GM23338 (cell line): ENCODE results near the gene SCN9A. TPM values are rescaled to one million over a fixed set of nuclear protein-coding genes. Genes with fewer than 3 reads are reported as not detected.
A peak's percentile ranks its signal among the peaks of the same experiment; 100 is the strongest.

Experiments used
- ATAC-seq: fragments of 200-7000 bp; cut with Tn5 transposase; 3 replicates; pipeline ENCODE4 v1.9.1; 2020
- DNase-seq: peaks from one replicate; pipeline ENCODE4 v3.0.0-alpha.2; 2015; ENCODE audit warnings: low spot score
- H2AFZ ChIP-seq: fragments of 200-600 bp; sonication (generic); 2 replicates; pipeline ENCODE4 v1.8.0; 2016; ENCODE audit warnings: antibody characterized with exemption, mild to moderate bottlenecking, moderate library complexity
- H3F3A ChIP-seq: fragments of 200-600 bp; sonication (generic); replicated peaks from 2 replicates; pipeline ENCODE4 v1.8.0; 2017; ENCODE audit warnings: antibody characterized with exemption, mixed run types, low read depth
- H3K27ac ChIP-seq: fragments of 200-600 bp; sonication (generic); 2 replicates; pipeline ENCODE4 v1.6.1; 2016; ENCODE audit warnings: low read depth
- H3K27me3 ChIP-seq: fragments of 200-600 bp; sonication (generic); 2 replicates; pipeline ENCODE4 v1.8.0; 2016; ENCODE audit warnings: mild to moderate bottlenecking, mixed run types, moderate library complexity; ENCODE audit not compliant: insufficient read depth
- H3K36me3 ChIP-seq: fragments of 200-600 bp; sonication (generic); 2 replicates; pipeline ENCODE4 v1.8.0; 2016; ENCODE audit warnings: mild to moderate bottlenecking; ENCODE audit not compliant: insufficient read depth
- H3K4me1 ChIP-seq: fragments of 200-600 bp; sonication (generic); 2 replicates; pipeline ENCODE4 v1.8.0; 2016; ENCODE audit warnings: mild to moderate bottlenecking, moderate library complexity; ENCODE audit not compliant: insufficient read depth
- H3K4me2 ChIP-seq: fragments of 200-600 bp; sonication (generic); 2 replicates; pipeline ENCODE4 v1.7.1; 2017; ENCODE audit warnings: mixed run types
- H3K4me3 ChIP-seq: fragments of 200-600 bp; sonication (generic); 2 replicates; pipeline ENCODE4 v1.6.1; 2016; ENCODE audit warnings: mixed run types
- H3K79me2 ChIP-seq: fragments of 200-600 bp; sonication (generic); replicated peaks from 2 replicates; pipeline ENCODE4 v1.8.0; 2017; ENCODE audit warnings: mild to moderate bottlenecking; ENCODE audit not compliant: insufficient read depth
- H3K9me2 ChIP-seq: fragments of 200-600 bp; sonication (generic); 2 replicates; pipeline ENCODE4 v1.8.0; 2017; ENCODE audit not compliant: insufficient read depth
- H4K20me1 ChIP-seq: fragments of 200-600 bp; sonication (generic); replicated peaks from 2 replicates; pipeline ENCODE4 v1.8.0; 2017; ENCODE audit warnings: mild to moderate bottlenecking; ENCODE audit not compliant: insufficient read depth
- H3K27ac Mint-ChIP-seq: 2 replicates; pipeline ENCODE4 v1.8.0; 2020; ENCODE audit warnings: inconsistent platforms, mild to moderate bottlenecking, moderate library complexity, mixed read lengths
- H3K27me3 Mint-ChIP-seq: 3 replicates; pipeline ENCODE4 v1.8.0; 2022; ENCODE audit warnings: low read depth, mild to moderate bottlenecking, moderate library complexity, mixed read lengths, inconsistent platforms; ENCODE audit not compliant: insufficient read depth, poor library complexity
- H3K36me3 Mint-ChIP-seq: 3 replicates; pipeline ENCODE4 v1.8.0; 2021; ENCODE audit warnings: low read depth, mild to moderate bottlenecking, inconsistent platforms, moderate library complexity, mixed read lengths
- H3K4me1 Mint-ChIP-seq: 3 replicates; pipeline ENCODE4 v1.8.0; 2020; ENCODE audit warnings: mild to moderate bottlenecking, inconsistent platforms, mixed read lengths
- H3K4me3 Mint-ChIP-seq: 3 replicates; pipeline ENCODE4 v1.8.0; 2021; ENCODE audit warnings: moderate library complexity, mild to moderate bottlenecking, inconsistent platforms, mixed read lengths
- H3K9me3 Mint-ChIP-seq: 3 replicates; pipeline ENCODE4 v1.8.0; 2020; ENCODE audit warnings: moderate library complexity, mild to moderate bottlenecking, inconsistent platforms, mixed read lengths
- CREB1 ChIP-seq: fragments of 250-450 bp; sonication (Bioruptor Pico); IDR thresholded peaks from 2 replicates; pipeline ENCODE4 v1.5.0; 2020; ENCODE audit warnings: low read depth, mild to moderate bottlenecking, moderate library complexity
- ETS1 ChIP-seq: IDR thresholded peaks from 2 replicates; pipeline ENCODE4 v1.6.1; 2016; ENCODE audit warnings: antibody characterized with exemption
- EZH2 ChIP-seq: fragments of 200-600 bp; sonication (generic); IDR thresholded peaks from one replicate; pipeline ENCODE4 v1.8.0; 2017; ENCODE audit warnings: antibody characterized with exemption, mild to moderate bottlenecking, low read depth; ENCODE audit not compliant: unreplicated experiment
- EZH2phosphoT487 ChIP-seq: fragments of 200-600 bp; sonication (generic); IDR thresholded peaks from one replicate; pipeline ENCODE4 v1.8.1; 2018; ENCODE audit warnings: antibody characterized with exemption; ENCODE audit not compliant: unreplicated experiment
- JUNB ChIP-seq: IDR thresholded peaks from one replicate; pipeline ENCODE4 v1.6.1; 2016; ENCODE audit warnings: antibody characterized with exemption; ENCODE audit not compliant: unreplicated experiment
- POLR2AphosphoS5 ChIP-seq: IDR thresholded peaks from 2 replicates; pipeline ENCODE4 v1.6.1; 2016; ENCODE audit warnings: antibody characterized with exemption, low read depth
- ZNF114 ChIP-seq: fragments of 250-450 bp; sonication (Bioruptor Pico); IDR thresholded peaks from 2 replicates; pipeline ENCODE4 v1.5.0; 2020; ENCODE audit warnings: mild to moderate bottlenecking, moderate library complexity
- ZNF331 ChIP-seq: fragments of 250-450 bp; sonication (Bioruptor Pico); IDR thresholded peaks from 2 replicates; pipeline ENCODE4 v1.5.0; 2020; ENCODE audit warnings: low read depth, mild to moderate bottlenecking, moderate library complexity
- polyA plus RNA-seq: library from polyadenylated mRNA; unstranded; fragments of >200 nt; fragmentation: Nextera tagmentation; extraction: Ambion mirVana; gene quantifications from 2 replicates; pipeline ENCODE4 v1.2.1, GENCODE V29; 2016
- total RNA-seq: library from RNA; depleted of rRNA; stranded (reverse); fragments of >200 nt; shearing (Covaris generic); gene quantifications from 2 replicates; pipeline ENCODE4 v1.2.3, GENCODE V29; 2014
- TF ChIP-seq, protein P1 (sequence below), 2 experiments: fragments of 200-600 bp in 1 of 2; sonication (generic) in 1 of 2; conservative IDR thresholded peaks; 2 replicates each; pipeline versions ENCODE4 v1.5.1 to v1.6.1; 2016 to 2017; ENCODE audit warnings: antibody characterized with exemption in 2 of 2, low read depth in 2 of 2, mild to moderate bottlenecking in 2 of 2, moderate library complexity in 1 of 2
- TF ChIP-seq, protein P2 (sequence below): IDR thresholded peaks from one replicate; pipeline ENCODE4 v1.6.1; 2018; ENCODE audit warnings: antibody characterized with exemption; ENCODE audit not compliant: unreplicated experiment

SCN9A gene
- total and polyA plus RNA-seq, 2 experiments from 2014 or later: 8.8 to 9.5 TPM

DNA sequence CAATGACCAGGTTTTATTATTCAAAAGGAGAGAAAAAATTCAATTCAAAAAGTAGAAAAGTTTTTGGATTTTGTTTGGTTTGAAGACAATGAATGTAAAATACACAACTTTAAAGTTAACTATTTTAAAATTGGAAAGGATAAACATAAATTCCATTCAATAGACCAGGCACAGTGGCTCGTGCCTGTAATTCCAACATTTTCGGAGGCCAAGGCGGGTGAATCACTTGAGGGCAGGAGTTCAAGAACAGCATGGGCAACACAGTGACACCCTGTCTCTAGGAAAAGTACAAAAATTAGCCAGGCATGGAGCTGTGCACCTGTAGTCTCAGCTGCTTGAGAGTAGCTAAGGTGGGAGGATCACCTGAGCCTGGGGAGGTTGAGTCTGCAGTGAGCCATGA lies 54.7 kb downstream of the SCN9A start:
- H3K4me3 Mint-ChIP-seq: no peak overlapping the region
- H3K36me3 ChIP-seq: no peaks in the 10 kb centered on the region
- no peak overlapping the region for H3K27ac Mint-ChIP-seq
- no peaks in the 10 kb centered on the region for H3K36me3 Mint-ChIP-seq
- H3K27me3 Mint-ChIP-seq: no peaks in the 10 kb centered on the region
- no peaks in the 10 kb centered on the region for H3K4me1 ChIP-seq
- H3F3A ChIP-seq: no peaks in the 10 kb centered on the region
- no peaks in the 10 kb centered on the region for H3K4me1 Mint-ChIP-seq
- no peaks in the 10 kb centered on the region for H3K27me3 ChIP-seq
- H3K4me2 ChIP-seq: no peak overlapping the region
- no peak overlapping the region for H3K4me3 ChIP-seq
- H2AFZ ChIP-seq: no peak overlapping the region
- no peak for ATAC-seq
- no peaks in the 10 kb centered on the region for H4K20me1 ChIP-seq
- no peaks in the 10 kb centered on the region; the same call in 2 of the 3 replicates for H3K9me3 Mint-ChIP-seq
- no peak for DNase-seq
- TF ChIP-seq CREB1 (CRISPR knock-in tag): no peak
- TF ChIP-seq ETS1: no peak
- TF ChIP-seq POLR2AphosphoS5: no peak
- TF ChIP-seq, protein P1, sequence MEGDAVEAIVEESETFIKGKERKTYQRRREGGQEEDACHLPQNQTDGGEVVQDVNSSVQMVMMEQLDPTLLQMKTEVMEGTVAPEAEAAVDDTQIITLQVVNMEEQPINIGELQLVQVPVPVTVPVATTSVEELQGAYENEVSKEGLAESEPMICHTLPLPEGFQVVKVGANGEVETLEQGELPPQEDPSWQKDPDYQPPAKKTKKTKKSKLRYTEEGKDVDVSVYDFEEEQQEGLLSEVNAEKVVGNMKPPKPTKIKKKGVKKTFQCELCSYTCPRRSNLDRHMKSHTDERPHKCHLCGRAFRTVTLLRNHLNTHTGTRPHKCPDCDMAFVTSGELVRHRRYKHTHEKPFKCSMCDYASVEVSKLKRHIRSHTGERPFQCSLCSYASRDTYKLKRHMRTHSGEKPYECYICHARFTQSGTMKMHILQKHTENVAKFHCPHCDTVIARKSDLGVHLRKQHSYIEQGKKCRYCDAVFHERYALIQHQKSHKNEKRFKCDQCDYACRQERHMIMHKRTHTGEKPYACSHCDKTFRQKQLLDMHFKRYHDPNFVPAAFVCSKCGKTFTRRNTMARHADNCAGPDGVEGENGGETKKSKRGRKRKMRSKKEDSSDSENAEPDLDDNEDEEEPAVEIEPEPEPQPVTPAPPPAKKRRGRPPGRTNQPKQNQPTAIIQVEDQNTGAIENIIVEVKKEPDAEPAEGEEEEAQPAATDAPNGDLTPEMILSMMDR (conservative IDR thresholded peaks at IDR 0.05; ENCODE audit: low read depth in 2 of 2): no peak
- no peaks in the 10 kb centered on the region for H3K9me2 ChIP-seq
- H3K79me2 ChIP-seq: no peaks in the 10 kb centered on the region
- no peak overlapping the region for H3K27ac ChIP-seq

DNA sequence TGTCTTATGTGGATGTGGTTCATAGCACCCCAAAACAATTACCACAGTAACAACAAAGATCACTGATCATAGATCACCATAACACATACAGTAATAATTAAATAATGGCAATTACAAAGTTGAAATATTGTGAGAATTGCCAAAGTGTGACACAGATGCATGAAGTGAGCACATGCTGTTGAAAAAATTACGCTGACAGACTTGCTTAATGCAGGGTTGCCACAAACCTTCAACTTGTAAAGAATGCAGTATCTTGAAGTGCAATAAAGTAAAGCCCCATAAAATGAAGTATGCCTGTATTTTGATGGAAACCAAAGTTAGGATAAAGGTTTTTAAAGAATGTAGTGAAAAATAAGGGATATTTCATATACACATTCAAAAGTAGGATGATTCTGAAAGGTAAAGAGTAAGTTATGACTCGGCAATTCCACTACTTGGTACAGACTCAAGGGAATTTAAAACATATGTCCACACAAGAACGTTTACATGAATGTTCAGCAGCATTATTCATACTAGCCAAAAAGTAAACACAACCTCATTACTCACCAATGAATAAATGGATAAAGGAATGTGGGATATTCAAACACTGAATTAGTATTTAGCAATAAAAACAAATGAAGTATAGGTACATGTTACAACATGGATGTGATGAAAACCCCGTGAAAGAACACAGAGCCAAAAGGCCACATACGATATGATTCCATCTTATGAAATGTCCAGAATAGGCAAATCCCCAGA lies 61.6 kb downstream of the SCN9A start:
- H3F3A ChIP-seq: no peaks in the 10 kb centered on the region
- H3K36me3 ChIP-seq: no peaks in the 10 kb centered on the region
- no peaks in the 10 kb centered on the region for H3K27me3 ChIP-seq
- Mint-ChIP-seq H3K27ac (peak overlapping the region; percentile 50), H3K4me3 (no peak overlapping the region), H3K4me1 (no peaks in the 10 kb centered on the region; the same call in 2 of the 3 replicates), H3K9me3 (no peaks in the 10 kb centered on the region), H3K27me3 (no peaks in the 10 kb centered on the region), H3K36me3 (peaks cover 1% of the 10 kb centered on the region; the same call in 1 of the 3 replicates)
- no peak overlapping the region for H3K27ac ChIP-seq
- H3K79me2 ChIP-seq: no peaks in the 10 kb centered on the region
- H3K9me2 ChIP-seq: no peaks in the 10 kb centered on the region
- ATAC-seq (no peak), DNase-seq (no peak)
- no peak overlapping the region for H2AFZ ChIP-seq
- H3K4me1 ChIP-seq: no peaks in the 10 kb centered on the region
- no peaks in the 10 kb centered on the region for H4K20me1 ChIP-seq
- H3K4me3 ChIP-seq: no peak overlapping the region
- no peak overlapping the region for H3K4me2 ChIP-seq
- TF ChIP-seq JUNB (no peak), ZNF114 (no peak), POLR2AphosphoS5 (no peak), EZH2 (no peak), EZH2phosphoT487 (no peak), ZNF331 (no peak)
- TF ChIP-seq, protein P2, sequence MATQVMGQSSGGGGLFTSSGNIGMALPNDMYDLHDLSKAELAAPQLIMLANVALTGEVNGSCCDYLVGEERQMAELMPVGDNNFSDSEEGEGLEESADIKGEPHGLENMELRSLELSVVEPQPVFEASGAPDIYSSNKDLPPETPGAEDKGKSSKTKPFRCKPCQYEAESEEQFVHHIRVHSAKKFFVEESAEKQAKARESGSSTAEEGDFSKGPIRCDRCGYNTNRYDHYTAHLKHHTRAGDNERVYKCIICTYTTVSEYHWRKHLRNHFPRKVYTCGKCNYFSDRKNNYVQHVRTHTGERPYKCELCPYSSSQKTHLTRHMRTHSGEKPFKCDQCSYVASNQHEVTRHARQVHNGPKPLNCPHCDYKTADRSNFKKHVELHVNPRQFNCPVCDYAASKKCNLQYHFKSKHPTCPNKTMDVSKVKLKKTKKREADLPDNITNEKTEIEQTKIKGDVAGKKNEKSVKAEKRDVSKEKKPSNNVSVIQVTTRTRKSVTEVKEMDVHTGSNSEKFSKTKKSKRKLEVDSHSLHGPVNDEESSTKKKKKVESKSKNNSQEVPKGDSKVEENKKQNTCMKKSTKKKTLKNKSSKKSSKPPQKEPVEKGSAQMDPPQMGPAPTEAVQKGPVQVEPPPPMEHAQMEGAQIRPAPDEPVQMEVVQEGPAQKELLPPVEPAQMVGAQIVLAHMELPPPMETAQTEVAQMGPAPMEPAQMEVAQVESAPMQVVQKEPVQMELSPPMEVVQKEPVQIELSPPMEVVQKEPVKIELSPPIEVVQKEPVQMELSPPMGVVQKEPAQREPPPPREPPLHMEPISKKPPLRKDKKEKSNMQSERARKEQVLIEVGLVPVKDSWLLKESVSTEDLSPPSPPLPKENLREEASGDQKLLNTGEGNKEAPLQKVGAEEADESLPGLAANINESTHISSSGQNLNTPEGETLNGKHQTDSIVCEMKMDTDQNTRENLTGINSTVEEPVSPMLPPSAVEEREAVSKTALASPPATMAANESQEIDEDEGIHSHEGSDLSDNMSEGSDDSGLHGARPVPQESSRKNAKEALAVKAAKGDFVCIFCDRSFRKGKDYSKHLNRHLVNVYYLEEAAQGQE: no peak
- TF ChIP-seq, protein P1 (conservative IDR thresholded peaks at IDR 0.05; ENCODE audit: low read depth in 2 of 2): no peak
